H4 (cell line): ENCODE data around the gene RAB11FIP4. TPM values are rescaled to one million over a fixed set of nuclear protein-coding genes. Genes with fewer than 3 reads are reported as not detected.

Experiments used
- DNase-seq: peaks from one replicate; pipeline ENCODE4 v3.0.0-alpha.2; 2015; ENCODE audit warnings: low spot score
- total RNA-seq: library from RNA; depleted of rRNA; stranded (reverse); fragments of >200 nt; shearing (Covaris generic); gene quantifications from 2 replicates; pipeline ENCODE4 v1.2.3, GENCODE V29; 2014

RAB11FIP4 gene
- total RNA-seq, 1 experiment from 2014 or later: 4.8 TPM

- DNase-seq: no peak
Observed at GRCh38 chr17:31459716-31460115, 68.2 kb downstream of the RAB11FIP4 start.

- no peak for DNase-seq
Observed at GRCh38 chr17:31460226-31460721, 68.8 kb downstream of the RAB11FIP4 start.

GRCh38 chr17:31461227-31461810 lies 69.8 kb downstream of the RAB11FIP4 start:
- DNase-seq: no peak

GRCh38 chr17:31462261-31462660 lies 70.8 kb downstream of the RAB11FIP4 start:
- no peak for DNase-seq

DNA sequence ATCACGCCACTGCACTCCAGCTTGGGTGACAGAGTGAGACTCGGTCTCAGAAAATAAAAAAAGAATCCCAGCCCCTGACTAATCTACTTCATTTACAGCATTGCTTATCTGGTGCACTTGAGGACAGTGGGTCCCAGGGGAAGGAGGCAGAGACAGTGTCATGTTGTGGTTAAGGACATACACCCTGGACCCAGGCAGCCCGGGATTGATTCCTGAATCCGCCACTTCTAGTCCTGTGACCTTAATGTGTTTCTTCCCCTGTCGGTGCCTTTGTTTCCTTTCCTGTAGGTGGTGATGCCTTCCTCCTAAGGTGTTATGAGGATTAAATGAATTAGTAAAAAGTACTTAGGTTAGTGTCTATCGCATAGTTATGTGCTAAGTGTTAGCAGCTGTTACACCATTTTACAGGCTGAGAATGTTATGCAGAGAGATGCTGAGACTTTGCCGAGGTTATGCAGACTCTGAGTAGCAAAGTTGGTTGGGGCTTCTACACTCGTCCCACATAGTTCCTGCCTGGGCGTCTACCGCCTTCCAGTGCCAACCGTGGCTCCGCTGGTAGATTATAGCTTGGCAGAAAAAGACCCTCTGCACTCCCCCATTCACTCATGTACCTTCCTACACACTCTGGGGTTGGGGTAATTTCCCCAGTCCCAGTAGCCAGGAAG lies 74.8 kb downstream of the RAB11FIP4 start:
- DNase-seq: no peak

GRCh38 chr17:31467502-31468256 lies 76.2 kb downstream of the RAB11FIP4 start:
- DNase-seq: no peak

DNA sequence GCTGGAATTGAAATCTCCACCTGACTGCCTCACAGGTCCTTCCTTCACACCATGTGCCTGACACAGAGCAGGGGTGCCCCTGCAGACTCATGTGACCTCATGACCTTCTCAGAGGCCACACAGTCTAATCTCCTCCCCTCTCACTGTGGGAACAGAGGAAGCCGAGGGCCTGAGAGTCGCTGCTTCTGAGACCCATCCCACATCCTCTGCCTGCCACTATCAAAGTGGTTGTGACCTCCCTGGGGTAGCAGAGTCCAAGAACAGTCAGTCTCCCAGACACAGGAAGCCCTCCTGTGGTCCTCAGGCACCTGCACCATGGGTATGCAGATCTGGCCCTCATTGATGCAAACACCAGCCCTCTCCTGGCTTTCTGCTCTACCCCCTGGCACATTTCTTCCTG lies 78.5 kb downstream of the RAB11FIP4 start:
- no peak for DNase-seq

DNA sequence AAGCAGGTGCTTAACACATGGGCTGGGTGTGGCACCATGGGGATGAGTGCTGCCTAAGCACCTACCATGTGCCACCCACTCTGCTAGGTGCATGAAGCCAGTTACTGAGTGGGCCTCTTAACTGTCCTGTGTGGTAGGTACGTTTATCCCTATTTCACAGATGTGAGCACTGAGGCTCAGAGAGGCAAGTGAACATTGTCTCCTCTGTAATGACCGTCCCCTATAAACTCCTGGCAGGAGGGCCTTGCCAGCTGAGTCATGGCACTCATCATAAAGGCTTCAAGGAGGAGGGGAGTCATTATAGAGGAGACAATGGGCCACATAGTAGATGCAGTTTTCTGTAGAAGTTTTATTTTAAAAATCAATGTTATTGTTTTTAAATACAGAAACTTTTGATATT lies 79.1 kb downstream of the RAB11FIP4 start:
- no peak for DNase-seq

- DNase-seq: no peak
Observed at GRCh38 chr17:31472137-31472536, 80.7 kb downstream of the RAB11FIP4 start.

- no peak for DNase-seq
Observed at GRCh38 chr17:31475378-31476162, 84.1 kb downstream of the RAB11FIP4 start.

DNA sequence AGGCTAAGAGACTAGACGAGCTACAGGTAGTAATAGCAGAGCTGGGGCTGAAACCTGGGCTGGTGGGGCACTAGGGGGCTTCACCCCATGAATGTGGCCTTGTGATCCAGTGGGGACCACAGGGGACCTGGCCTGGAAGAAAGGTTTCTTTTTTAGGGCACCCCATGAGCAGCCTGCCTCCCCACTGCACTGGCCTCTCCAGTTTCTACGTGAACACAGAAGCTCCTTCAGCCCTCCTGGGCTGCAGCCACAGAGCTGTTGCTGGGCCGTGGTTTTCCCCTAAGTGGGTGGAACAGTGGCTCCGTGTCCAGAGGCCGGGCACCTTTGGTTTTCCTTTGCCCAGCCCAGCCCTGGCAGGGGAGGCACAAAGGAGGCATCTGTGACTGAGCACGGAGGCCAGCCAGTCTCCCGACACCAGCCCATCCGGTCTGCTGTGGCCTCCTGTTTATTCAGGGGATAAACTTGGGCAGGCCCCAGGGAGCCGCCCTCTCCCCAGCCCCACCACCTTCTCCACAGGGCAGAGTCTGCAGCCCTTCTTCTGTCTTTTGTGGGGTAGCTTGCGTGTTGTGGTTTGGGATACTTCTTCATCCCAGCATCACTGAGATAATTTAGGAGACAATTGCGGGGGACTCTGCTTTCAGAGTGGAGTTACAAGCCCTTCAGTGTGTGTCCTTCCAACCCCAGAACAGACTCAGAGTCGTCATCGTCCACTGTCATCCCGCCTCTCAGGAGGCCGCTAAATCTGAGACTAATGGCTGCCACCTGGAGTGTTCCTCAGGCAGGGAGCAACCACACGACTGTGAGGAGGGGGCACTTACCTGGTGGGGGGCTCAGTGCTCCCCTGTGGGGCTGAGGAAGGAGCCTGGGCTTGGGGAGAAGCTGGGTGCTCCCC lies 85.3 kb downstream of the RAB11FIP4 start:
- DNase-seq: no peak

- no peak for DNase-seq
Observed at GRCh38 chr17:31477417-31478055, 86.1 kb downstream of the RAB11FIP4 start.

DNA sequence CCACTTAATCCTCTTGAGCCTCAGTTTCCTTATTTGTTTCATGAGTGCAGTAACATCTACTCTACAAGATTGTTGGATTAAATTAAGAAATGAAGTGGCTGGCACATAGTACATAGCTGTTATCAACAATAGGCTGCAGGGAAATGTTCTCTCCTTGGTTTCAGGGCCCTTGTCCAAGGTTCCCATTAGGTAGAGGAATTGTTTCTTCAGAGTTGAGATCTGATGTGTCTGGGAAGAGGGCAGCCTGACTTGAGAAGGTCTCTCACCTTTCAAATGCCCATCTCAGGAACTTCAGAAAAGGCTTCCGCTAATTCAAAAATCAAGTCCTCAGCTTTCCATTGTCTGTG lies 87.6 kb downstream of the RAB11FIP4 start:
- no peak for DNase-seq

- no peak for DNase-seq
Observed at GRCh38 chr17:31479524-31479923, 88.0 kb downstream of the RAB11FIP4 start.

GRCh38 chr17:31480067-31480466 lies 88.6 kb downstream of the RAB11FIP4 start:
- DNase-seq: no peak

- no peak for DNase-seq
Observed at GRCh38 chr17:31480904-31481782, 89.7 kb downstream of the RAB11FIP4 start.

GRCh38 chr17:31481783-31482081 lies 90.3 kb downstream of the RAB11FIP4 start:
- no peak for DNase-seq

DNA sequence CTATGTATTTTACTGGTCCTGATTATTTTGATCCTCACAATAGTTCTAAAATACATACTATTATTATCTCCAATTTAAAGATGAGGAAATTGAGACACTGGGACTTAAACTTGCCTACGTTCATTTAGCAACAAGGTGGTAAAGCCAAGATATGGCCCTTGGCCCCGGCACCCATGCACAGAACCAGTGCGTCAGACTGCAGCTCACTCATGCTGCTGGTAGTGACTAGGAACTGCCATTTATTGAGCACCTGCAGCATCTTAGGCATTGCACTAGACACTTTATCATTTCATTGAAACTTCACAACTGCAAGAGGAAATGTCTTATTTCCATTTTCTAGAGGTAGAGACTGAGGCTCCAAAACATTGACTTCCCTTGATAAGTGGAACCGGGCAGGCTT lies 93.3 kb downstream of the RAB11FIP4 start:
- no peak for DNase-seq

DNA sequence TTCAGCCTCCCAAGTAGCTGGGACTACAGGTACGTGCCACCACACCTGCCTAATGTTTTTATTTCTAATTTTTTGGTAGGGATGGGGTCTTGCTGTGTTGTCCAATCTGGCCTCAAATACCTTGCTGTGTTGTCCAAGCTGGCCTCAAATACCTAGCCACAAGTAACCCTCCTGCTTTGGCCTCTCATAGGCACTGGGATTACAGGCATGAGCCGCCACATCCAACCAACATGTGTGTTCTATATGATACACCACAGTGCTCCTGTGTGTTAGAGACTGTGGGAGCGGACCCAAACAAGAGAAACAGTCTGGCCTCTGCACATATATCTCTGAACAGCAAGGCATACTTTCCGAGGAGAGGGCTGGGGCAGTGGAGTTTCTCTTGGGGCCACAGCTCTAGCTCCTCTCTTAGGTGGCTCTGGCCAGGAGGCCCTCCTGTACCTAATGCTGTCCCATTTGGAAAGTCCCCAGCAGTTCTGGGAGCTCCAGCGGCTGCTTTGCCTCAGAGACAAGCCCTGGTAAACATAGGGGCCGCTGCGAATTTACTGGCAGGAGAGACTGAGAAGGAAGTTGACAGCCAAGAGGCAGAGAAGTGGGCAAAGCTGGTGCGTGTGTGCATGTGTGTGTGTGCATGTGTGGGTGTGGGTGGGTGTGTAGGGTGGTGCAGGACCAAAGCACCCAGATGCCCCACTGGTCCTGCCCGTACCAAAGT lies 95.0 kb downstream of the RAB11FIP4 start:
- no peak for DNase-seq
